AG08395 (cell line): ENCODE results near the gene SLC7A6OS.

Source experiments
- DNase-seq: peaks from one replicate; pipeline ENCODE4 v3.0.0; 2012; ENCODE audit warnings: mixed read lengths, low spot score

The SLC7A6OS gene

DNA sequence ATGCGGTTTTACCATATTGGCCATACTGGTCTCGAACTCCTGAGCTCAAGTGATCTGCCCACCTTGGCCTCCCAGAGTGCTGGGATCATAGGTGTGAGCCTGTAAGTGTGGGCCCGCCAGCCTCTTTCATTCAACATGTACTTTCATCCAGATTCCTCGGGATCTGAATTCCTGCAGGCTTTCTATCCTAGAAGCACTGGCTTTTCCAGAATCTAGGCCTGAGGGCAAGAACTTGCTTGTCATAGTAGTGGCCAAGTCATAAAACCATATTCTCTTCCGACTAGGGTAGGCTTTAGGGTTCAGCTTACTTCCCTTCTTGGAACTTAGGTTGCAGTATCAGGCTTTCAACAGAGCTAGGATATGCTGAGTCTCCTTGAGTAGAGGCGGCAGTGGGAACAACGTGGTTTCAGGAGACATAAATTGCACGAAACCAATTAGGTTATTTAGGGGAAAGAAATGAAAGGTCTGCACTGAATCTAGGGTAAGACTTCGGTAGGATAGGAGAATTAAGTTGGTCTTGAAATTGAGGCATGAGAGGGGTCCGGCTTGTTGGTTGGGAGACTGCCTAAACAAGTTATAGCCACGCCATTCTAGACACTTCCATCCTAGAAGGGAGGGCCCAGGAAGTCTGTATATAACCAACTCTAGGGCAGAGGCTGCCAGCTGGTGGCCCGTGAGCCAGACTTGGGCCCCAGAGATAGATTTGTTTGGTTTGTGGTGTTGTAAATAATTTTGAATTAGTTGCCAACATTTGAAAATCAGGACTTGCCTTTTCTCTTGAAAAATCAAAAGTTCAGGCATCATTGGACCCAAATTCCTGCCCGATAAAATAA is 30.8 kb downstream of the SLC7A6OS start:
- DNase-seq: no peak

DNA sequence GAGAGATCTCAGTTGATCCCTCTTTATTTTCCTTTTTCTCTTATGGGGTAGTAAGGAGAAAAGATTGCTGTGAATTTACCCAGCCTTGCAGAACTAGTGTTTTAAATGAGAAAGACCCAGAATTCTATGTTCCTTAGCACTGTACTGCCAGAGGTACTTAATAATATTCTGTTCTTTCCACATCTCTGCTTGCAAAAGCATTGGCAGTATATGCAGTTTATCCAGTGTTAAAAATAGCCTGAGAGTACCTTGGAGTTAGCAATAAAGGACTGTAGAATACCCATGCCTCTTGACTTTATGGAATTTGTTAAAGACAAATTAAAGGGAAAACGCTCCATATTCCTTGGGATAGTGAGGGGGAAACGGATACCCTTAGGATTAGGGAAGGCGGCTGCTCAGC is 34.5 kb downstream of the SLC7A6OS start:
- DNase-seq: no peak

DNA sequence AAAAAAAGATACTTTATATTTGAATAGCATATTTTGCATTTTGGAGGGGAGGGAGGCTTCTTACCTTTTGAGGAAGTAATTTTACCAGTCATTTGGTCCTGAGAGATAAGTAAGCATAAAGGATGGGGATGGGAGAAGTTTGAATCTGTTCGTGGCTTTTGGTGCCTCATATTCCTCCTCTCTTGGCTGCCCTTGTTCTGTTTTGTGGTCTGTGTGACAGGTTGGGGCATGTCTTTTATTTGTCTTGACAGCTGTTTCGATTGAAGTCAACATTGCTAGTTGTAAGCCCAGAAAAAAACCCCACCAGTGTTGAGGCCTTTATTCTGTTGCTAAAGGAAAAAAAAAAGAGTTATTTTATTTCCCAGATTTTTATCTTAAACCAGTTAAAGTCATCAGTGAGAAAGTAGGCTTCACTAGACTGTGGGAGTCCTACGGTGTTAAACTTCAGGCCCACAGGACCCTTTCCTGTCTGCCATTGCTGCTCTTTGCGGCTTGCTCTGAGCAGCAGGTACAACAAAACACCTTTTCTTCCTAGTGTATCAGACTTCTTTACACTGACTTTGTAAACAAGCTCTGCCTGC is 35.0 kb downstream of the SLC7A6OS start:
- no peak for DNase-seq

DNA sequence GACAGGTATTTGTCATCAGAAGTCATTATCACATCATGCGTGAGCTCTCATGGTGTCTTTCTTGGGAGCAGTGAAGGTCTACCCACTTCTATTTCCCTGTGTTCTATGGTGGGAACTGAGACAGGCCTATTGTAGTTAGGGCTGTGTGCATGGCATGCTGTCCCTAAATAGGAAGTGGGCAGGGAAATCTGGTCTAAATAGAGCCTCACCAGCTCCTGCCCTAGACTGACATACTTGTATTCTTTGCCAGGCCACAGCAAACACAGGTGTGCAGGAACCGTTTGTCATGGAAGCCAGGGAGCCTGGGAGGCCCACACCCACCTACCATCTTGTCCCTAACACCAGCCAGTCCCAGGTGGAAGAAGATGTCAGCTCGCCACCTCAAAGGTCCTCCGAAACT is 36.3 kb downstream of the SLC7A6OS start:
- DNase-seq: no peak

DNA sequence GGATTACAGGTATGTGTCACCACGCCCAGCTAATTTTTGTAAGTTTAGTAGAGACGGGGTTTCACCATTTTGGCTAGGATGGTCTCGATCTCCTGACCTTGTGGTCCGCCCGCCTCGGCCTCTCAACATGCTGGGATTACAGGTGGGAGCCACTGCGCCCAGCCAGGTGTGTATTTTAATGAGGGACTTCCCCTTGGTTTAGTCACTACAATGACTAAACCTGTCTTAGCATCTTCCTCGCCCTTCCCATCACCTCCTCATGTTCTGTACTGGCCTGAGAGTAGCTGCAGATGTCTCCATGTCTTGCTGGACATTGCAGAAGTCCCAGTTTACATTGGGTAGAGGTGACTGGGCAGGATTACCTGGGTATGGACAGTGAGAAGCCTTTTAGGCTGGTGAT is 36.9 kb downstream of the SLC7A6OS start:
- no peak for DNase-seq

DNA sequence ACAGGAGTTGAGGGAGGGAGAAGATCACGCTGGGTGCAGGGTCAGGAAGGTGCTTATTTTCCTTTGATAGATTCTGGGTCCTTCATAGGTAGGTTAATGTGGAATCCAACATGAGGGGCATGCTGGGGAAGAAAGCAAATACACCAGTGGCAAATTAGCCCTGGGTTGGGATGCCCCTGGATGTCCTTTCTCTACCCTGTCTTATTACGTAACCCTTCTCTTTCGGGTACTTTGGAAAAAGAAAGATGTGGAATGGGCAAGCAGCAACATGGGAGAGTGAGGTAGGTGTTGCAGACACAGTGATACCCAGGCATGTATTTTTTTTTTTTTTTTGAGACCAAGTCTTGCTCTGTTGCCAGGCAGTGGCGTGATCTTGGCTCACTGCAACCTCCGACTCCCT is 37.3 kb downstream of the SLC7A6OS start:
- DNase-seq: no peak

DNA sequence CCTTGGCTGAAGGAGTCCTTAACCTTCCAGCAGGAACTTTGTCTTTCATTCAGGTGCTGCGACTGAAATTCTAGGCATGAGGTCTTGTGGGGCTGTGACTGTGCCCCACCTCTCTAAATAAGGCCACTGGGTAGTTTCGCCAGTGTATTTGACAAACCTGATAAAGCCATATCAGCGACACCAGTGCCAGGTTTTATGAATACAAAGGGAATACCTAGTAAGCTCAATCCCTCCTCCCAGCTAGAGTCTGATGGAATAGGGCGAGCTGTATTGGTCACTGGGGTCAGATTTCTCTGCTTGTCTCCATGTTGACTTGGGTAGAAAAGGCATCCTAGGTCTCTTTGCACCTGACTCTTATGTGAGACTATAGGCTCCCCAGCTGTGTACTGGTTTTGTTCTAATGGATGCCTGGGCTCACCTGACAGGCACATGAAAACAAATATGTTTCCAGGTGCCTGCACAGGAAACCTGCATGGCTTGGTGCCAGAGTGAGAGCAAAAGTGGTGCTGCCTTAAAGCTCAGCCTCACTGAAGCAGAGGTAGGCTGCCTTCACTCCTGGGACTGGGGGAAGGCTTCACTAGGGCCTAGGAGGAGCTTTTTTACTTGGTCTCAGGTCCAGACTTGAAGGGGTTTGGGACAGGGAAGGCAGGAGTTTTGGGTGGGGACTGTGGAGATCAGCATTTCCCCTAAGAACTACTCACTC is 38.1 kb downstream of the SLC7A6OS start:
- DNase-seq: no peak

DNA sequence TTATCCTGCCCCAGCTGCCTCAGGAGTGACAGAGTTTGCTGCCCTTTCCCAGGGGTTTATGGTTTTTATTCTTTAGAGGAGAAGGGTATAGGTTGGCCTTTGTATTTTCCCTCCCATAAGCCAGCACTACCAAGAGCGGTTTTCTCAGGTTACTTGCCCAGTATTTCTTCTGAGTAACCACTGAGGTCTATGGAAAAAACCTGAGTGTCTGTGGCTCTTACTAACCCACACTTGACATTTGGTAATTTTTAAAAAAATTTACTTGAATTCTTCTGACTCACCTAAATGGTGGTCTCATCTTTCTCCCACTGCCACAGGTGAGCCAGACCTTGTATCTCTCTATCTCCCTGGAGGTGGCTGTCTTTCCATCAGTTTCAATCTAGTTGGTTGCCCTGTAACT is 40.4 kb downstream of the SLC7A6OS start:
- no peak for DNase-seq

DNA sequence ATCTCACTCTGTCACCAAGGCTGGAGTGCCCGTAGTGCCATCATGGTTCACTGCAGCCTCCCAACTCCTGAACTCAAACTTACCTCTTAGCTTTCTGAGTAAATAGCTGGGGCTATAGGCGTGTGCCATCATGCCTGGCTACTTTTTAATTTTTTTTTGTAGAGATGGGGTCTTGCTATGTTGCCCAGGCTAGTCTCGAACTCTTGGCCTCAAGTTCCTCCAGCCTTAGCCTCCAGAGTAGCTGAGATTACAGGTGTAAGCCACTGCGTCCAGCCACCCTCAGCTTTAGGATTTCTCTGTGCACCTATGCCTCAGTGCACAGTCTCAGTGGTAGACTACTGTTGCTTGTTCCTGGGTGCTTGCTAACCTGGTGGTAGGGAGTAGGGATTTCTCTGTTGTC is 41.0 kb downstream of the SLC7A6OS start:
- DNase-seq: no peak

DNA sequence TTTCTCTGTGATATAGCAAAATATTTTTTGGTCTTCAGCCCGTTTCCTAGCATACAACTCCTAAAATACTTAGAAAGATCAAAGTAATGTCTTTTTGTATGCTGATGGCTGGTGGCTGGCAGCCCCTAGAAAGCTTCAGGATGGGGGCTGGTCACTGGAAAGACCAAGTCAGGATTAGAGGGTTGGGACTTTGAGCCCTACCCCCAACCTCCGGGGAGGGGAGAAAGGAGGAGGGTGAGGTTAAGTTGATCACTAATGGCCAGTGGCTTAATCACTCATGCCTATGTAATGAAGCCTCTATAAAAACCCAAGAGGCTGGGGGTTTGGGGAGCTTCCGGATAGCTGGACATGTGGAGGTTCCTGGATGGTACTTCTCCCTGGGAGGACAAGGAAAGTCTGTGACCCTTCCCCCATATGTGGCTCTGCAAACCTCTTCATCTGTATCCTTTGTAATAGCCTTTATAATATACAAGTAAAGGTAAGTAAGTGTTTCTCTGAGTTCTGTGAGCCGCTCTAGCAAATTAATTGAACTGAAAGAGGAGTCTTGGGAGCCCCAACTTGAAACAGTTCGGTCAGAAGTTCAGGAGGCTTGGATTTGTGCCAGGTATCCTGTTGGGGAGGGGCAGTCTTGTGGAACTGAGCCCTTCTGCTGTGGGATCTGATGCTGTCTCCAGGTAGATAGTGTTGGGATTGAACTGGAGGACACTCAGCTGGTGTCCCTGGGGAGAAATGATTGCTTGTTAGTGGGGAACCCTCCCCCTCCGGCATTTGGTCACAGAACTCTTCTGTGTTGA is 42.9 kb downstream of the SLC7A6OS start:
- no peak for DNase-seq

DNA sequence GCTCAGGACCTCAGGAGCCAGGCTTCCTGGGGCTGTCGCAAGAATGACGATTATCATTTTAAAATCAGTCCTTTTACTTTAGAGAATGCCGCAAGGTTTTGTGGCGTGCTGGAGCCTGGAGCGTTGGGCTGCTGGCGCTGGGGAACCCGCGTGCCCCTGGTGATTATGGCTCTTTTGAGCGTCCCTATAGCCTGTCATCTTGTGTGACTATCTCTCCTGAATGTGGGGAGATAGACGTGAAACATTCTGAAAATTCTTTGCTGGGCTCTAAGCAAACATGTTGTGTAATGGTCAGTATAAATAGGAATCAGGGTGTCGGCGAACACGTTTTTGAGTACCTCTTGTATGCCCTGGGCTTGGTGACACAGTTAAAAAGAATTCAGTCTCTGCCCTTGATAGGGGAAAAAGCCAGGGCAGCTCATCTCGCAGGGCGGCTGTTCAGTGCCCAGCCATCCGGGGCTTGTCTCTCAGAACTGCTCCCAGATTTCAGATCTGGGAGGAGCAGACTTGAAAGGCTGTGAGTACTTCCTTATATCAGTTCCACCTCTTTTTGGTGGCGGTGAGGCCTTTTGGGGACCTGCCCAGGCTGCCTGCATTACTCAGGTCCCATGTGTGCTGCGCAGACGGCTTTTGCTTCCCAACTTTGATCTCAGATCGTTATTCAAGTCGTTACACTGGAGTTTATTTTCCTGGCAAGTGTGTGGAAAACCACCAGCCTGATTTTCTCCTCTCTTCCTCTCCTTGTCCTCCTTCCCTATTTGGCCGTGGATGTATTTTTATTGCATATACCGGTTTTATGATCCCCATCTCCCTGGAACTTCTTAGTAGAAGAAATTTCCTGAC is 45.4 kb downstream of the SLC7A6OS start:
- peak; percentile 84 for DNase-seq

DNA sequence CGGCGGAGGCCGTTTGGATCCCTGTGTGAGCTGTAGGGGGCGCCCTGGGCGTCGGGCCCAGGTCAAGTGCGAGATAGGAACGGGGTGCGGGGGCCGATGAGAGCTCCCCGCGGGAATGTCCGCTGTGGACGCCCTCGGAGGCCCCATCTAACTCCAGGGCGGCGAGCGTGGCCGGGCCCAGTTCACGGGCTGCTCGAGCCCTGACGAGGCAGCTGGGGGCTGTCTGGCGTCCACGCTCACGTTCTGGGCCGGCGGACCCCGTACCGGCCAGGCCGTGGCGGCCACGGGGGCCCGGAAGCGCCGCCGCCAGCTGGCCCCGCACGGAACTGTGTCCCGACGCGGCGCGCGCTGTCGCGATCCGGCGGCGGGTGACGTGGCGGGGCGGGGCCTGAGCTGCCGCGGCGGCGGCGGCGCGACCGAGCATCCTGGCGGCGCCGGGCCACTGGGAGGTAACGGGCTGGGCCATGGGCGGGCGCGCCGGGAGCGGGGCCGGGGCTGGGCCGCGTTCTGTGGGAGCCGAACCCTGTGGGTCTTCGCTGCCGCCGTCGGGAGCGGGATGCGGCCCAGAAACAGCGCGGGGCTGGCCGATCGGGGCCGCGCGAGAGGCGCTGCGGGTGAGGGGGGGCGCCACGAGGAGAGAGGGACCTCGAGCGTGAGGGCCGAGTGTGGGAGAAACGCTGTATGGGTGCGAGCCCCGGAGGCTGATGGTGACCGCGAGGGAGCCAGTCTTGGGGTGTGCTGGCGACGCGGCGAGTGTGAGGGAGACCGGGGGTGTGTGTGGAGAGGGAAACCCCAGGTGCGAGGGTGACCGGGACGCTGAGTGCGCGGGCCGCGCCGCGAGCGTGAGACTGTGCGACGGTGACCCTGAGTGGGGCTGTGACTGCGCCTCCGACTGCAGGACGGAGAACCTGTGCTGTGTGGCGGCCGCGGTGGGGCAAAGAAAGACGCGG is 46.3 kb downstream of the SLC7A6OS start, which contains the start of gene SLC7A6:
Gene SLC7A6 (plus strand): TSS at position 399 of the 950 bp plus-strand sequence. CDS start 10,201 bp downstream, outside the sequence.
- DNase-seq: peak; percentile 91

DNA sequence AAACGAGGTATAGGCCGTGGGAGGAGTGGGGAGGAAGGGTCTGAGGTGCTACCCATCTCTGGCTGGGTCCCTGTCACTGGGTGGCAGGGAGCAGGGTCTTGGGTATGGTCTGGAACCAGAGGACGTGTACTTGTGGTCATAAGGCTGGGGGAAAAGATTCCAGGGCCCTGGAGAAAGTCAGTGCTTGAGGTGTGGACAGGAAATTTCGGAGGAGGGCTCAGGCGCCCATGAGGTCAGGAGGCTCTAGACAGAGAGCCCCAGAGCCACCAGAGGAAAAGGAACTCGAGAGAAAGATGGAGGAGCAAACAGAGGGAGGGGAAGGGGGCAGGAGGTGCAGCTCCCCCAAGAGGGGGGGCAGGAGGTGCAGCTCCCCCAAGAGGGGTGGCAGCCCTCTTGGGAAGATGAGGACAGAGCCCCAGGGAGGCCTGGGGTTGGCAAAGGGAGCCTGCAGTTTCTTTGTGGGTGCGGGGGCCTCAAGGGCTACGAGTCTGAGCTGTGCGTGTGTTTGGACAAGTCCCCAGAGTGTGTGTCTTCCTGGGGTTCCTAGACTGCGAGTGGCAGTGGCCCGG is 47.1 kb downstream of the SLC7A6OS start:
- no peak for DNase-seq

DNA sequence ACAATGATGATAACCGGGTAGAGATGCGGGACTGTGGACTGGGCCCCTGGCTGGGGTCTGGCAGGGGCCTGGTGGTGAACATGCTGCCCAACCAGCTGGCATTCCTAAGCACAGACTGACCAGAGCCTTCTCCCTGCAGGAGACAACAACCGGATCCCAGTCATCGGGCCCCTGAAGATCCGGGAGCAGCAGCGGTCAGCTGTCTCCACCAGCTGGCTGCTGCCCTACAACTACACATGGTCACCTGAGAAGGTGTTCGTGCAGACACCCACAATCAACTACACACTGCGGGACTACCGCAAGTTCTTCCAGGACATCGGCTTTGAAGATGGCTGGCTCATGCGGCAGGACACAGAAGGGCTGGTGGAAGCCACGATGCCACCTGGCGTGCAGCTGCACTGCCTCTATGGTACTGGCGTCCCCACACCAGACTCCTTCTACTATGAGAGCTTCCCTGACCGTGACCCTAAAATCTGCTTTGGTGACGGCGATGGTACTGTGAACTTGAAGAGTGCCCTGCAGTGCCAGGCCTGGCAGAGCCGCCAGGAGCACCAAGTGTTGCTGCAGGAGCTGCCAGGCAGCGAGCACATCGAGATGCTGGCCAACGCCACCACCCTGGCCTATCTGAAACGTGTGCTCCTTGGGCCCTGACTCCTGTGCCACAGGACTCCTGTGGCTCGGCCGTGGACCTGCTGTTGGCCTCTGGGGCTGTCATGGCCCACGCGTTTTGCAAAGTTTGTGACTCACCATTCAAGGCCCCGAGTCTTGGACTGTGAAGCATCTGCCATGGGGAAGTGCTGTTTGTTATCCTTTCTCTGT is 51.5 kb downstream of the SLC7A6OS start:
- DNase-seq: no peak

DNA sequence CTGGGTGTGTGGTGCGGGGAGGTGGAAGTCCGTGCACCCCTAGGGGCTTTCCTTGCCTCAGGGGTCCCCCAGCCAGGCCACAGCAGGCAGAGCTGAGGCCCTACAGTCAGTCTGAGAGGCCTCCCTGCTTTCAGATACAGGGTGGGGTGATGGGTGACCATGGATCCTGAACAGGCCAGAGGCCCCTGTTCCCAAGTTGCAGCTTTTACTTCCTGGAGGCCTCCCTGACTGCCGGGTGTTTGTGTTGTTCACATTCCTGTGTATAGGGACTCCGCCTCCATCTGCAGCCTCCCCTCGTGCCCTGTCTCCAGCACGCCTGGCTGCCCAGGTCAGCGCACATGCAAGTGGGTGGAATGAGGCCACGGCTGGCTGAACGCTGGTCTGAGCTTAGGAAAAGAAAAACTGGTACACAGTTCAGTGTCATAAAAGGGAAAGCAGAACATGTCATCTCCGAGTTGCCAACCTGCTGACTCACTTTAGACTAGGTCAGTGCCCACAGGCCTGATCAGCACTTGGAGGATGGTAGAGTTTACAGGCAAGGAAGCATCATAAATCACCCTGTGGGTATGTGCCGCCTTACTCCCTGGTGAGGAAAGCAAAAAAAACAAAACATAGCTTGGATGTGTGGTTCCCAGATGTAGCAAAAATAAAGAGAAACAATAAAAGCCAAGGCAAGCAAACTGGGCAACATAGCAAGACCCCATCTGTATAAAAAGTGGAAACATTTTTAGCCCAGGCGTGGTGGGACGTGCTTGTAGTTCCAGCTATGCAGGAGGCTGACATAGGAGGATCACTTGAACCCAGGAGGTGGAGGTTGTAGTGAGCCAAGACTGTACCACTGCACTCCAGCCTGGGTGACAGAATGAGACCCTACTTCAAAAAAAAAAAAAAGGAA is 52.6 kb downstream of the SLC7A6OS start:
- DNase-seq: peak; percentile 67

DNA sequence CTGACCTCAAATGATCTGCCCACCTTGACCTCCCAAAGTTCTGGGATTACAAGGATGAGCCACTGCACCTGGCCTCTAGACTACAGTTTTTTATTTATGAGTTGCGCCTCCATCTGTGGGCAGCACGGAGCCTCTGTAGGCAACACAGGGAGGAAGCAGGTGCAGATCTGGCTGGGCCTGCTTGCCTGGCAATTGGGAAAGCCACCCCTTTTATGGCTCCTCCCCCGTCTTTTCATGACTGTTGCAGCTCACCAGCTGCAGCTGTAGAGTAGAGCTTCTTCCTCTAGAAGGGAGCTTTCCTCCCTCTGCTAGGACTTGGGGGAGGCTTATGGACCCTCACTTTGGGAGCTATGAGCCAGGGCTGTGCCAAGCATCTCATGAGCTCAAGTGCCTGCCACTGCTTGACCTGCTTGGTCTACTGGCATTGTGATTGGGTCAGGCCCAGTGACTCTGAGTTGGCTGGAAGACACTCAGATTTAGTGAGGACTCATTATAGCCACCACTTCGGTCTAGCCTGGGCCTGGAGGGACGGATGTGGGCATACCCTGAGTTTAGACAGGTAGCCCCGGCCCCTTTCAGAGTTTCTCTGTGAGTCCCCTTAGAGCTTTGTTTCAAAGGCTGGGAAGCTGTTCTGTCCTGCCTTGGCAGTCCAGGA is 53.4 kb downstream of the SLC7A6OS start:
- peak; percentile 22 for DNase-seq

DNA sequence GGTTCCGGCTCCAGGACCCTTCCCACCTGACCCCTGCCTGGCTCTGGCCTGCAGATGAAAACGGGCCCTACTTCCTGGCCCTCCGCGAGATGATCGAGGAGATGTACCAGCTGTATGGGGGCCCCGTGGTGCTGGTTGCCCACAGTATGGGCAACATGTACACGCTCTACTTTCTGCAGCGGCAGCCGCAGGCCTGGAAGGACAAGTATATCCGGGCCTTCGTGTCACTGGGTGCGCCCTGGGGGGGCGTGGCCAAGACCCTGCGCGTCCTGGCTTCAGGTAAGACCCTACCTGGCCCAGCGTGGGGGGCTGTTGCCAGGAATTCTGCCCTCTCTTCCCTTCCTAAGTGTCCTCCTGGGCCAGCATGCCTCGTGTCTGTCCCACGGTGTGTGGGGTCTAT is 55.0 kb downstream of the SLC7A6OS start:
- DNase-seq: no peak
